DOHH2 (cell line): ENCODE data around the gene SMOC2.

ENCODE experiments used
- EZH2phosphoT487 ChIP-seq: fragments of 200-600 bp; sonication (generic); IDR thresholded peaks from 2 replicates; pipeline ENCODE4 v1.6.1; 2017; ENCODE audit warnings: borderline replicate concordance, mild to moderate bottlenecking, antibody characterized with exemption, low read length, moderate library complexity, mixed read lengths
- TF ChIP-seq, protein P1 (sequence below): fragments of 200-600 bp; sonication (generic); IDR thresholded peaks from one replicate; pipeline ENCODE4 v1.5.1; 2014; ENCODE audit warnings: antibody characterized with exemption, mild to moderate bottlenecking, low read depth, low read length; ENCODE audit not compliant: poor library complexity, severe bottlenecking

DNA sequence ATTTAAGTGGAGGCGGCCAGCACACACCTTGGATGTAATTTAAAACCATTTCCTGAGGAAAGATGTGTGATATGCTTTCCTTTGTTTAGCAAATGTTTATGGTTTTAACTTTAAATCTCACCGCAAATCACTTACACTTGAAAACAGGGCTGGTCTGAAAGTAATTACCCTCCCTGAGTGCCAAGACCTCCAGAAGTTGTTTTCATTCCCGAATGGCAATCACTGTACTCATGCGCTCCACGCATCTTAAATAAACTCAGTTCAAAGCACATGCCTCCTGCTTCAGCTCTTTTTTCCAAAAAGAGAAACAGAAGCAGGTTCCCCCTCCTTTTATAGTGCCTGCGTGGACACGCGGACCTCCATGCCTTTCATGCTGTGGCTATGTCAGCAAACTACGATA, 224.0 kb downstream of the SMOC2 start:
- TF ChIP-seq, protein P1, sequence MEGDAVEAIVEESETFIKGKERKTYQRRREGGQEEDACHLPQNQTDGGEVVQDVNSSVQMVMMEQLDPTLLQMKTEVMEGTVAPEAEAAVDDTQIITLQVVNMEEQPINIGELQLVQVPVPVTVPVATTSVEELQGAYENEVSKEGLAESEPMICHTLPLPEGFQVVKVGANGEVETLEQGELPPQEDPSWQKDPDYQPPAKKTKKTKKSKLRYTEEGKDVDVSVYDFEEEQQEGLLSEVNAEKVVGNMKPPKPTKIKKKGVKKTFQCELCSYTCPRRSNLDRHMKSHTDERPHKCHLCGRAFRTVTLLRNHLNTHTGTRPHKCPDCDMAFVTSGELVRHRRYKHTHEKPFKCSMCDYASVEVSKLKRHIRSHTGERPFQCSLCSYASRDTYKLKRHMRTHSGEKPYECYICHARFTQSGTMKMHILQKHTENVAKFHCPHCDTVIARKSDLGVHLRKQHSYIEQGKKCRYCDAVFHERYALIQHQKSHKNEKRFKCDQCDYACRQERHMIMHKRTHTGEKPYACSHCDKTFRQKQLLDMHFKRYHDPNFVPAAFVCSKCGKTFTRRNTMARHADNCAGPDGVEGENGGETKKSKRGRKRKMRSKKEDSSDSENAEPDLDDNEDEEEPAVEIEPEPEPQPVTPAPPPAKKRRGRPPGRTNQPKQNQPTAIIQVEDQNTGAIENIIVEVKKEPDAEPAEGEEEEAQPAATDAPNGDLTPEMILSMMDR = no peak
- no peak for TF ChIP-seq EZH2phosphoT487
